Erythroblast (primary cell): ENCODE data around the gene GFRA1.
"Not testable (repeated sequence)": the region's sequence is repeated elsewhere in the genome, so short reads cannot be mapped to it uniquely, and the experiment has no call there.

ENCODE experiments used
- DNase-seq, 2 experiments: peaks; one replicate each; lab custom pipeline; 2025; lab: John Stamatoyannopoulos, UW
- GATA1 ChIP-seq: IDR thresholded peaks from 2 replicates; pipeline ENCODE4 v1.6.1; 2011; ENCODE audit warnings: low read depth, mild to moderate bottlenecking, control low read depth, low read length, moderate library complexity
- POLR2A ChIP-seq: IDR thresholded peaks from 2 replicates; pipeline ENCODE4 v1.6.1; 2011; ENCODE audit warnings: mild to moderate bottlenecking, low read length

GFRA1 gene

GRCh38 chr10:116063107-116063506 is 209.9 kb downstream of the GFRA1 start:
- no peak for TF ChIP-seq POLR2A
- TF ChIP-seq GATA1 = no peak
- DNase-seq = no peak

GRCh38 chr10:116060864-116061263 is 212.1 kb downstream of the GFRA1 start:
- TF ChIP-seq POLR2A (no peak), GATA1 (no peak)
- DNase-seq = no peak

GRCh38 chr10:116059320-116059719 is 213.7 kb downstream of the GFRA1 start:
- no peak for DNase-seq
- no peak for TF ChIP-seq POLR2A
- no peak for TF ChIP-seq GATA1

GRCh38 chr10:116056445-116057293 is 216.3 kb downstream of the GFRA1 start:
- DNase-seq = no peak
- TF ChIP-seq POLR2A (no peak), GATA1 (no peak)

- no peak for DNase-seq
- TF ChIP-seq GATA1 = no peak
- TF ChIP-seq POLR2A = no peak
Observed at GRCh38 chr10:116055917-116056252, 217.1 kb downstream of the GFRA1 start.

GRCh38 chr10:116055252-116055916 is 217.6 kb downstream of the GFRA1 start:
- TF ChIP-seq GATA1 = no peak
- no peak for DNase-seq

GRCh38 chr10:116053910-116054309 is 219.1 kb downstream of the GFRA1 start:
- no peak for DNase-seq
- TF ChIP-seq GATA1 = no peak
- TF ChIP-seq POLR2A = no peak

GRCh38 chr10:116053009-116053730 is 219.8 kb downstream of the GFRA1 start:
- DNase-seq = not testable (repeated sequence)

- not testable (repeated sequence) for DNase-seq
Observed at GRCh38 chr10:116052522-116052921, 220.5 kb downstream of the GFRA1 start.

- DNase-seq = no peak
- TF ChIP-seq POLR2A (no peak), GATA1 (no peak)
Observed at GRCh38 chr10:116049974-116050304, 223.1 kb downstream of the GFRA1 start.

- no peak for TF ChIP-seq GATA1
- no peak for TF ChIP-seq POLR2A
Observed at GRCh38 chr10:116049158-116049973, 223.6 kb downstream of the GFRA1 start.

GRCh38 chr10:116045366-116046356 is 227.3 kb downstream of the GFRA1 start:
- TF ChIP-seq POLR2A (no peak), GATA1 (no peak)
- no peak for DNase-seq

More at GRCh38 chr10:116049158-116049973, 223.6 kb downstream of the GFRA1 start:
- no peak for DNase-seq

GRCh38 chr10:116044801-116045248 is 228.2 kb downstream of the GFRA1 start:
- no peak for DNase-seq

More at GRCh38 chr10:116044801-116045248, 228.2 kb downstream of the GFRA1 start:
- no peak for TF ChIP-seq GATA1
- no peak for TF ChIP-seq POLR2A
